Left renal pelvis (tissue), 4 donors: ENCODE results near the gene ANKIB1. TPM values are rescaled to one million over a fixed set of nuclear protein-coding genes. Genes with fewer than 3 reads are reported as not detected.

Experiments used
- DNase-seq, 4 donors: peaks; one replicate each; pipeline ENCODE4 v3.0.0-alpha.2; 2013; ENCODE audit warnings: low read depth in 4 of 4, low spot score in 3 of 4
- polyA plus RNA-seq, 4 donors: library from polyadenylated mRNA; unstranded; fragments of 120-200 nt; gene quantifications; one replicate each; pipeline ENCODE4 v1.2.1, GENCODE V29; 2013; ENCODE audit not compliant: insufficient read length in 4 of 4

ANKIB1 gene
- polyA plus RNA-seq, 4 donors = 40.6 to 51.8 (median 44.8) TPM

GRCh38 chr7:92446869-92447344 lies 201.1 kb downstream of the ANKIB1 start:
- DNase-seq = no peak

DNA sequence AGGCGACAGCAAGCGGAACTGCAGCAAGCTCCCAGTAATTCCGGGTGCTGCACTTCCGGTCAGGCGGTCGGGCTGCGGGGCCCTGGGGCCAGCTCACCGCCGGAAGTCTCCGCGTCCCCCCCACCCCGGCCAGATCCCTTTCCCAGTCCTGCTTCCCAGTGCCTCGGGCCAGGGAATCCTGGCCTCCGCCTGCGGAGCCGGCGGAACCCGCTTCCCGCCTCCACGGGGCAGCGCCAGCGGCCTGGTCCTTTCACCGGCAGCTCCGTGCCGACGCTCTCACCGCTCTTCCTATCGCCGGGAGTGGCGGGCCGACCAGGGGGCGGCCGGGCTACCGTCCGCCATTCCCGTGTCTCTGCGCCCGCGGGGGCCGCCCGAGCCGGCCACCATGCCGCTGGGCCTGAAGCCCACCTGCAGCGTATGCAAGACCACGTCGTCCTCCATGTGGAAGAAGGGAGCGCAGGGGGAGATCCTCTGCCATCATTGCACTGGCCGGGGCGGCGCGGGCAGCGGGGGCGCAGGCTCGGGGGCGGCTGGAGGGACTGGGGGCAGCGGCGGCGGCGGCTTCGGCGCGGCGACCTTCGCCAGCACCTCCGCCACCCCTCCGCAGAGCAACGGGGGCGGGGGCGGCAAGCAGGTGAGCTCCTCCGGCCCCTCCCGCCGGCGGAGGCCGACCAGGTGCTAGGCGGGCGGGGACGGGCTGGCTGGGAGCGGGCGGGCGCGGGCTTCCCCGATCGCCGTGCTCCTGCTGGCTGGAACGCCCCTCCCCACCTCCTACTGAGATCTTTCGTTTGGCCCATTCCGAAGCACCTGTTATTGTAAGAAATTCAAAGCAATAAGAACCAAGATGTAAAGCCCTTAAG lies 201.8 kb downstream of the ANKIB1 start, which contains the start of gene GATAD1:
Gene GATAD1 (plus strand): TSS at position 138 of the 860 bp plus-strand sequence. CDS start 248 bp downstream, at position 386.
- peak; percentile 76 to 88 (median 84) for DNase-seq

- peak in 2 of 4 donors; percentile 35 to 47 for DNase-seq
Observed at GRCh38 chr7:92448205-92448747, 202.5 kb downstream of the ANKIB1 start.

Other genes with a start within 250 kb of the ANKIB1 start
- 10 to 100 TPM; 55.6 to 90.1 (median 77.8) TPM for gene CYP51A1, start 111.5 kb upstream of the ANKIB1 start, polyA plus RNA-seq
- gene LRRD1, start 66.8 kb upstream of the ANKIB1 start, polyA plus RNA-seq = under 1 TPM; 0.23 to 0.67 (median 0.32) TPM
- 10 to 100 TPM; 41.9 to 57.2 (median 44.3) TPM for gene KRIT1, start 60 bp upstream of the ANKIB1 start, polyA plus RNA-seq
- 10 to 100 TPM; 32.4 to 63.4 (median 40.3) TPM for gene GATAD1, start 201.5 kb downstream of the ANKIB1 start, polyA plus RNA-seq
- gene ERVW-1, start 232.0 kb downstream of the ANKIB1 start, polyA plus RNA-seq = 1 to 10 TPM in 2 of 4 donors, under 1 TPM in 2; 0.44 to 2.1 (median 0.80) TPM